NCI-H446 treated with DMSO at 0.1 percent for 48 hours (cell line): Measurements from ENCODE around the gene CCDC12.
"Not testable (repeated sequence)": the region's sequence is repeated elsewhere in the genome, so short reads cannot be mapped to it uniquely, and the experiment has no call there.

Experiments used
- DNase-seq: peaks from one replicate; lab custom pipeline; 2025; lab: John Stamatoyannopoulos, UW

Gene CCDC12

GRCh38 chr3:46923559-46924350 lies 52.8 kb downstream of the CCDC12 start:
- no peak for DNase-seq

GRCh38 chr3:46922871-46923558 lies 53.5 kb downstream of the CCDC12 start:
- DNase-seq: no peak

GRCh38 chr3:46922426-46922825 lies 54.1 kb downstream of the CCDC12 start:
- no peak for DNase-seq

- no peak for DNase-seq
Measured at GRCh38 chr3:46921871-46922271, 54.7 kb downstream of the CCDC12 start.

GRCh38 chr3:46921041-46921440 lies 55.5 kb downstream of the CCDC12 start:
- DNase-seq: no peak

- no peak for DNase-seq
Measured at GRCh38 chr3:46918634-46919033, 57.9 kb downstream of the CCDC12 start.

- DNase-seq: no peak
Measured at GRCh38 chr3:46918202-46918601, 58.3 kb downstream of the CCDC12 start.

- no peak for DNase-seq
Measured at GRCh38 chr3:46917257-46917656, 59.3 kb downstream of the CCDC12 start.

GRCh38 chr3:46916799-46917198 lies 59.7 kb downstream of the CCDC12 start:
- DNase-seq: no peak

GRCh38 chr3:46916278-46916677 lies 60.3 kb downstream of the CCDC12 start:
- no peak for DNase-seq

GRCh38 chr3:46915297-46915822 lies 61.2 kb downstream of the CCDC12 start:
- no peak for DNase-seq

GRCh38 chr3:46914849-46915248 lies 61.7 kb downstream of the CCDC12 start:
- DNase-seq: no peak

GRCh38 chr3:46913644-46914043 lies 62.9 kb downstream of the CCDC12 start:
- no peak for DNase-seq

GRCh38 chr3:46912986-46913385 lies 63.6 kb downstream of the CCDC12 start:
- no peak for DNase-seq

GRCh38 chr3:46910914-46911313 lies 65.6 kb downstream of the CCDC12 start:
- not testable (repeated sequence) for DNase-seq

GRCh38 chr3:46910166-46910760 lies 66.3 kb downstream of the CCDC12 start:
- DNase-seq: no peak

- no peak for DNase-seq
Measured at GRCh38 chr3:46909535-46910161, 66.9 kb downstream of the CCDC12 start.

GRCh38 chr3:46908986-46909534 lies 67.5 kb downstream of the CCDC12 start:
- no peak for DNase-seq

GRCh38 chr3:46908294-46908985 lies 68.1 kb downstream of the CCDC12 start:
- no peak for DNase-seq

- DNase-seq: no peak
Measured at GRCh38 chr3:46907960-46908293, 68.6 kb downstream of the CCDC12 start.

GRCh38 chr3:46907271-46907670 lies 69.3 kb downstream of the CCDC12 start:
- DNase-seq: no peak
